Cardiac muscle cell (in vitro differentiated cells and primary cell): ENCODE measurements around the gene CCNG2. TPM values are rescaled to one million over a fixed set of nuclear protein-coding genes. Genes with fewer than 3 reads are reported as not detected.

ENCODE experiments used
- DNase-seq, 2 donors: peaks; one replicate each; pipeline versions ENCODE4 v3.0.0 to v3.0.0-alpha.2; 2010 to 2017; ENCODE audit warnings: low read depth in 1 of 2, low spot score in 1 of 2
- H3K27ac ChIP-seq: fragments of 200-600 bp; sonication (generic); 2 replicates; pipeline ENCODE4 v1.5.1; 2016
- H3K27me3 ChIP-seq: fragments of 200-600 bp; sonication (generic); 2 replicates; pipeline ENCODE4 v1.6.0; 2016; ENCODE audit warnings: control low read depth
- H3K36me3 ChIP-seq: fragments of 200-600 bp; sonication (generic); 2 replicates; pipeline ENCODE4 v1.5.1; 2016; ENCODE audit warnings: control low read depth
- H3K4me1 ChIP-seq: fragments of 200-600 bp; sonication (generic); 2 replicates; pipeline ENCODE4 v1.8.1; 2017; ENCODE audit warnings: low read depth, mild to moderate bottlenecking, mixed run types
- H3K4me3 ChIP-seq: fragments of 200-600 bp; sonication (generic); 2 replicates; pipeline ENCODE4 v1.5.1; 2016; ENCODE audit warnings: mild to moderate bottlenecking
- H3K9me3 ChIP-seq: fragments of 200-600 bp; sonication (generic); 2 replicates; pipeline ENCODE4 v1.5.1; 2017; ENCODE audit warnings: low read depth, mild to moderate bottlenecking, control low read depth
- CTCF ChIP-seq: IDR thresholded peaks from 2 replicates; pipeline ENCODE4 v1.5.1; 2012; ENCODE audit warnings: low read depth, mild to moderate bottlenecking, low read length
- polyA plus RNA-seq: library from polyadenylated mRNA; unstranded; fragments of >200 nt; fragmentation: Nextera tagmentation; extraction: Ambion mirVana; gene quantifications from 2 replicates; pipeline ENCODE4 v1.2.1, GENCODE V29; 2016
- total RNA-seq: library from RNA; depleted of rRNA; stranded (reverse); fragments of >200 nt; gene quantifications from 2 replicates; pipeline ENCODE4 v1.2.3, GENCODE V29; 2016

The CCNG2 gene
- total and polyA plus RNA-seq, 2 experiments from 2014 or later: 15.0 to 18.3 TPM

- no peak for DNase-seq
- H3K36me3 ChIP-seq: no peaks in the 10 kb centered on the region
- no peak for TF ChIP-seq CTCF
- H3K4me1 ChIP-seq: peaks cover 27% of the 10 kb centered on the region
- H3K27me3 ChIP-seq: no peaks in the 10 kb centered on the region
- H3K9me3 ChIP-seq: no peaks in the 10 kb centered on the region
- H3K4me3 ChIP-seq: no peak overlapping the region
- H3K27ac ChIP-seq: no peak overlapping the region
Measured at GRCh38 chr4:77149789-77150188, 7.2 kb upstream of the CCNG2 start.

- no peak for TF ChIP-seq CTCF
- no peaks in the 10 kb centered on the region for H3K36me3 ChIP-seq
- H3K9me3 ChIP-seq: no peaks in the 10 kb centered on the region
- H3K4me1 ChIP-seq: peaks cover 33% of the 10 kb centered on the region
- no peak overlapping the region for H3K27ac ChIP-seq
- DNase-seq: no peak
- H3K27me3 ChIP-seq: no peaks in the 10 kb centered on the region
- no peak overlapping the region for H3K4me3 ChIP-seq
Measured at GRCh38 chr4:77151241-77151640, 5.8 kb upstream of the CCNG2 start.

GRCh38 chr4:77152421-77152820 lies 4.6 kb upstream of the CCNG2 start:
- Histone ChIP-seq H3K9me3 (no peaks in the 10 kb centered on the region), H3K36me3 (no peaks in the 10 kb centered on the region), H3K4me3 (no peak overlapping the region), H3K27me3 (no peaks in the 10 kb centered on the region), H3K4me1 (peaks cover 24% of the 10 kb centered on the region), H3K27ac (no peak overlapping the region)
- no peak for TF ChIP-seq CTCF
- DNase-seq: peak in 1 of 2 donors; percentile 63

GRCh38 chr4:77153006-77153405 lies 4.0 kb upstream of the CCNG2 start:
- Histone ChIP-seq H3K9me3 (no peaks in the 10 kb centered on the region), H3K27ac (no peak overlapping the region), H3K27me3 (no peaks in the 10 kb centered on the region), H3K36me3 (no peaks in the 10 kb centered on the region), H3K4me3 (no peak overlapping the region), H3K4me1 (peaks cover 24% of the 10 kb centered on the region)
- no peak for DNase-seq
- no peak for TF ChIP-seq CTCF

GRCh38 chr4:77154065-77154464 lies 2.9 kb upstream of the CCNG2 start:
- TF ChIP-seq CTCF: no peak
- Histone ChIP-seq H3K36me3 (no peaks in the 10 kb centered on the region), H3K27me3 (no peaks in the 10 kb centered on the region), H3K9me3 (no peaks in the 10 kb centered on the region), H3K4me1 (peaks cover 28% of the 10 kb centered on the region), H3K27ac (no peak overlapping the region), H3K4me3 (no peak overlapping the region)
- DNase-seq: no peak
